ENCODE results near the gene SLC35F4.

The SLC35F4 gene

GRCh38 chr14:57898837-57899572 is 33.1 kb upstream of the SLC35F4 start:
- Histone ChIP-seq H3K4me3 (ENCODE audit: low read length, poor library complexity, severe bottlenecking) (no peak overlapping the region), H3K9me3 (ENCODE audit: insufficient read depth, low read depth, low read length) (no peaks in the 10 kb centered on the region), H4K20me1 (ENCODE audit: insufficient read depth, low read length, poor library complexity, severe bottlenecking) (no peaks in the 10 kb centered on the region), H3K36me3 (ENCODE audit: insufficient read depth, low read length) (no peaks in the 10 kb centered on the region), H3K9ac (ENCODE audit: low read depth, low read length, poor library complexity, severe bottlenecking) (no peak overlapping the region), H3K79me2 (ENCODE audit: insufficient read depth, low read length) (no peaks in the 10 kb centered on the region), H2AFZ (ENCODE audit: low read length) (no peak overlapping the region), H3F3A (ENCODE audit: low read depth) (no peaks in the 10 kb centered on the region), H3K9me2 (replicated peaks; ENCODE audit: low read depth, low read length) (no peaks in the 10 kb centered on the region), H3K27me3 (ENCODE audit: insufficient read depth, low read length, poor library complexity, severe bottlenecking) (no peaks in the 10 kb centered on the region), H3K4me1 (ENCODE audit: insufficient read depth, low read length, poor library complexity, severe bottlenecking) (no peaks in the 10 kb centered on the region), H3K4me2 (ENCODE audit: low read depth, low read length, poor library complexity, severe bottlenecking) (no peak overlapping the region)
- TF ChIP-seq EZH2phosphoT487 (IDR thresholded peaks at IDR 0.05; ENCODE audit: borderline replicate concordance), result no peak
- no peak for TF ChIP-seq CTCF (conservative IDR thresholded peaks at IDR 0.05; ENCODE audit: low read length)

GRCh38 chr14:57897144-57897748 is 31.4 kb upstream of the SLC35F4 start:
- Histone ChIP-seq H3K9me3 (ENCODE audit: insufficient read depth, low read depth, low read length) (no peaks in the 10 kb centered on the region), H3K4me1 (ENCODE audit: insufficient read depth, low read length, poor library complexity, severe bottlenecking) (no peaks in the 10 kb centered on the region), H4K20me1 (ENCODE audit: insufficient read depth, low read length, poor library complexity, severe bottlenecking) (no peaks in the 10 kb centered on the region), H3K79me2 (ENCODE audit: insufficient read depth, low read length) (no peaks in the 10 kb centered on the region), H2AFZ (ENCODE audit: low read length) (no peak overlapping the region), H3K27me3 (ENCODE audit: insufficient read depth, low read length, poor library complexity, severe bottlenecking) (no peaks in the 10 kb centered on the region), H3K36me3 (ENCODE audit: insufficient read depth, low read length) (no peaks in the 10 kb centered on the region), H3K9me2 (replicated peaks; ENCODE audit: low read depth, low read length) (no peaks in the 10 kb centered on the region), H3K9ac (ENCODE audit: low read depth, low read length, poor library complexity, severe bottlenecking) (no peak overlapping the region), H3K4me3 (ENCODE audit: low read length, poor library complexity, severe bottlenecking) (no peak overlapping the region), H3K4me2 (ENCODE audit: low read depth, low read length, poor library complexity, severe bottlenecking) (no peak overlapping the region), H3F3A (ENCODE audit: low read depth) (no peaks in the 10 kb centered on the region)
- TF ChIP-seq CTCF (conservative IDR thresholded peaks at IDR 0.05; ENCODE audit: low read length), result no peak
- TF ChIP-seq EZH2phosphoT487 (IDR thresholded peaks at IDR 0.05; ENCODE audit: borderline replicate concordance), result no peak

- Histone ChIP-seq H3K36me3 (ENCODE audit: insufficient read depth, low read length) (no peaks in the 10 kb centered on the region), H3K79me2 (ENCODE audit: insufficient read depth, low read length) (no peaks in the 10 kb centered on the region), H2AFZ (ENCODE audit: low read length) (no peak overlapping the region), H3K4me1 (ENCODE audit: insufficient read depth, low read length, poor library complexity, severe bottlenecking) (no peaks in the 10 kb centered on the region), H3F3A (ENCODE audit: low read depth) (no peaks in the 10 kb centered on the region), H3K27me3 (ENCODE audit: insufficient read depth, low read length, poor library complexity, severe bottlenecking) (no peaks in the 10 kb centered on the region), H3K9me2 (replicated peaks; ENCODE audit: low read depth, low read length) (no peaks in the 10 kb centered on the region), H3K9ac (ENCODE audit: low read depth, low read length, poor library complexity, severe bottlenecking) (no peak overlapping the region), H3K4me2 (ENCODE audit: low read depth, low read length, poor library complexity, severe bottlenecking) (no peak overlapping the region), H4K20me1 (ENCODE audit: insufficient read depth, low read length, poor library complexity, severe bottlenecking) (no peaks in the 10 kb centered on the region), H3K4me3 (ENCODE audit: low read length, poor library complexity, severe bottlenecking) (no peak overlapping the region), H3K9me3 (ENCODE audit: insufficient read depth, low read depth, low read length) (no peaks in the 10 kb centered on the region)
- TF ChIP-seq EZH2phosphoT487 (IDR thresholded peaks at IDR 0.05; ENCODE audit: borderline replicate concordance), result no peak
These were observed 23.4 kb upstream of the SLC35F4 start for GRCh38 chr14:57889245-57889644.
